Left ventricle myocardium inferior (tissue), 1 donor: ENCODE results near the gene SKP2. TPM values are rescaled to one million over a fixed set of nuclear protein-coding genes. Genes with fewer than 3 reads are reported as not detected.

Source experiments
- DNase-seq: peaks from one replicate; pipeline ENCODE4 v3.0.0-alpha.2; 2020
- H3K27ac ChIP-seq: fragments of 200-600 bp; replicated peaks from 2 replicates; pipeline ENCODE4 v1.8.0; 2021
- H3K27me3 ChIP-seq: fragments of 200-600 bp; 2 replicates; pipeline ENCODE4 v1.8.0; 2021; ENCODE audit warnings: low read depth
- H3K36me3 ChIP-seq: fragments of 200-600 bp; 2 replicates; pipeline ENCODE4 v1.8.0; 2021
- H3K4me1 ChIP-seq: fragments of 200-600 bp; 2 replicates; pipeline ENCODE4 v1.8.0; 2021
- H3K4me3 ChIP-seq: fragments of 200-600 bp; 2 replicates; pipeline ENCODE4 v1.8.0; 2021; ENCODE audit warnings: mild to moderate bottlenecking, moderate library complexity
- H3K9me3 ChIP-seq: fragments of 200-600 bp; replicated peaks from 2 replicates; pipeline ENCODE4 v1.8.0; 2021
- CTCF ChIP-seq: fragments of 200-600 bp; IDR thresholded peaks from 2 replicates; pipeline ENCODE4 v1.8.0; 2021; ENCODE audit warnings: antibody characterized with exemption, mild to moderate bottlenecking, borderline replicate concordance
- intact Hi-C: fragments of 100-400 bp; cut with micrococcal nuclease; formaldehyde crosslinking; loops from one replicate; pipeline ENCODE4 v1.11.0; 2022
- total RNA-seq: library from RNA; stranded (reverse); fragmentation: NEBNext Ultra II Directional; extraction: Animal tissue kit (Norgen Biotek cat#: 25700); gene quantifications from one replicate; pipeline ENCODE4 v1.2.1, GENCODE V29; 2021
- donor health status: DM: no; HTN: yes; CAD: no; lungs with severe emphysema.

Gene SKP2
- total RNA-seq, 1 donor from 2014 or later = 4.6 TPM

DNA sequence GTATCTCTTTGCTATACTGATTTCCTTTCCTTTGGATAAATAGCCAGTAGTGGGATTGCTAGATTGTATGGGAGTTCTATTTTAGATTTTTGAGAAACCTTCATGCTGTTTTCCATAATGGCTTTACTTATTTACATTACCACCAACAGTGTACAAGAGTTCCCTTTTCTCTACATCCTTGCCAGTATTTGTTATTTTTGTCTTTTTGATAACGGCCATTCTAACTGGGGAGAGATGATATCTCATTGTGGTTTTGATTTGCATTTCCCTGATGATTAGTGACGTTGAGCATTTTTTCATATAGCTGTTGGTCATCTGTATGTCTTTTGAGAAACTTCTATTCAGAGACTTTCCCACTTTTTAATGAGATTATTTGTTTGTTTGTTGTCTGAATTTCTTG is 64.0 kb downstream of the SKP2 start:
- no peaks in the 10 kb centered on the region for H3K27me3 ChIP-seq
- no peak overlapping the region for H3K4me3 ChIP-seq
- DNase-seq = no peak
- H3K9me3 ChIP-seq = no peaks in the 10 kb centered on the region
- no peaks in the 10 kb centered on the region for H3K4me1 ChIP-seq
- peaks cover 91% of the 10 kb centered on the region for H3K36me3 ChIP-seq
- no peak overlapping the region for H3K27ac ChIP-seq
- no peak for TF ChIP-seq CTCF
- intact Hi-C loops = no loop called here

- Histone ChIP-seq H3K9me3 (no peaks in the 10 kb centered on the region), H3K27ac (no peak overlapping the region), H3K36me3 (peaks cover 91% of the 10 kb centered on the region), H3K27me3 (no peaks in the 10 kb centered on the region), H3K4me1 (no peaks in the 10 kb centered on the region), H3K4me3 (no peak overlapping the region)
- no peak for TF ChIP-seq CTCF
- DNase-seq = no peak
- intact Hi-C loops = no loop called here
Observed at GRCh38 chr5:36217567-36217966, 65.7 kb downstream of the SKP2 start.

GRCh38 chr5:36217988-36218387 is 66.1 kb downstream of the SKP2 start:
- intact Hi-C loops = no loop called here
- Histone ChIP-seq H3K27me3 (no peaks in the 10 kb centered on the region), H3K27ac (no peak overlapping the region), H3K9me3 (no peaks in the 10 kb centered on the region), H3K4me1 (no peaks in the 10 kb centered on the region), H3K4me3 (no peak overlapping the region), H3K36me3 (peaks cover 91% of the 10 kb centered on the region)
- TF ChIP-seq CTCF = no peak
- no peak for DNase-seq

DNA sequence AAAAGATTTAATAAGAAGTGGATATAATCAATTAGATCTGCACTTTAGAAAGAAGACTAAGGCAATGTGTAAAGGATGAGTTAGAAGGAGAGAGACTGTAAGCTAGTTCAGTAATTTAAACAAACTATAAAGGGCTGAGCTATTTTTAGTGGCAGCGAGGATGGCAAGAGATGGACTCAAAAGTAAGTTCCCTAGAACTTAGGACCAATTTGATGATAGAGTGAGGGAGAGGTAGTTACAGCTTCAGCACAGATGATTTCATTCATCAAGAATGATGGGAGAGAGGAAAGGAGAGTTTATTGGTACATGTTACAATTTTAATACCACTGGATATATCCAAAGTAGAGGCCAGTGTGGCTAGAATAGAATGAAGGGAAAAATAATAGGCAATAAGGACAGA is 70.7 kb downstream of the SKP2 start:
- H3K27ac ChIP-seq = no peak overlapping the region
- H3K36me3 ChIP-seq = peaks cover 84% of the 10 kb centered on the region
- H3K4me1 ChIP-seq = peaks cover under 1% of the 10 kb centered on the region
- H3K9me3 ChIP-seq = no peaks in the 10 kb centered on the region
- DNase-seq = no peak
- H3K27me3 ChIP-seq = no peaks in the 10 kb centered on the region
- intact Hi-C loops = no loop called here
- TF ChIP-seq CTCF = no peak
- H3K4me3 ChIP-seq = no peak overlapping the region

DNA sequence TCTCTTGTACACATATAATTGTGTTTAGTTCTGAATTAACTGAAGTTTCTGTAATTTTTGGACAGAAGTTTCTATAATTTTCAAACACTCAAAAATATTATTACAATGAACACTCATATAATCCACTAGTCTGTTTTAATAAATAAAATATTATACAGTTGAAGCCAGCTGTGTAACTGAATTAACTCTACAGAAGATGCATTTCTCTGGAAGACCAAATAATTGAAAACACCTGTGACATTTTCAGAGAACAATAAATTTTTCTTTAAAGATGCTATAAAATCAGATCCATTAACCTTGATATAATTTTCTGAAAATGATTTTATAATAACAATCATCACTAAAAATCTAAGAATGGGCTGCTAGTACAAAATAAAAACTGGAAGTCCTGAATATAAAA is 75.1 kb downstream of the SKP2 start:
- intact Hi-C loops = no loop called here
- Histone ChIP-seq H3K4me1 (peaks cover 33% of the 10 kb centered on the region), H3K27ac (no peak overlapping the region), H3K36me3 (peaks cover 41% of the 10 kb centered on the region), H3K9me3 (no peaks in the 10 kb centered on the region), H3K4me3 (no peak overlapping the region), H3K27me3 (no peaks in the 10 kb centered on the region)
- no peak for DNase-seq
- TF ChIP-seq CTCF = no peak

GRCh38 chr5:36228505-36228904 is 76.6 kb downstream of the SKP2 start:
- Histone ChIP-seq H3K4me3 (no peak overlapping the region), H3K9me3 (no peaks in the 10 kb centered on the region), H3K4me1 (peaks cover 33% of the 10 kb centered on the region), H3K36me3 (peaks cover 28% of the 10 kb centered on the region), H3K27ac (no peak overlapping the region), H3K27me3 (no peaks in the 10 kb centered on the region)
- intact Hi-C loops = no loop called here
- TF ChIP-seq CTCF = no peak
- no peak for DNase-seq
